AG04450 (cell line): Measurements from ENCODE around the gene ADAM12. TPM values are rescaled to one million over a fixed set of nuclear protein-coding genes. Genes with fewer than 3 reads are reported as not detected.

Experiments
- CTCF ChIA-PET: fragments of 300-600, 350-600 bp; formaldehyde crosslinking; extraction: SDS; loops from one replicate; lab custom pipeline; 2022; ENCODE audit warnings: antibody characterized with exemption, inconsistent platforms; lab: Charles Lee
- POLR2A ChIA-PET: fragments of 350-600 bp; formaldehyde crosslinking; extraction: SDS; loops from one replicate; lab custom pipeline; 2021; ENCODE audit warnings: antibody characterized with exemption, inconsistent platforms; lab: Yijun Ruan, JAX
- DNase-seq: peaks from one replicate; pipeline ENCODE4 v3.0.0-alpha.2; 2011; ENCODE audit warnings: low read depth, low spot score
- H3K27ac ChIP-seq: one replicate; pipeline ENCODE4 v1.5.1; 2012; ENCODE audit warnings: low read depth, low read length, control low read depth
- H3K27me3 ChIP-seq: one replicate; pipeline ENCODE4 v1.6.0; 2012; ENCODE audit warnings: low read length; ENCODE audit not compliant: control insufficient read depth, insufficient read depth
- H3K4me3 ChIP-seq: 2 replicates; pipeline ENCODE4 v1.5.1; 2011; ENCODE audit warnings: mild to moderate bottlenecking, low read depth, low read length, control low read depth
- H3K9me3 ChIP-seq: 2 replicates; pipeline ENCODE4 v1.5.1; 2012; ENCODE audit warnings: low read length; ENCODE audit not compliant: control insufficient read depth, insufficient read depth
- polyA plus RNA-seq: library from polyadenylated mRNA; depleted of rRNA; stranded (reverse); fragments of >200 nt; gene quantifications from 2 replicates; pipeline ENCODE4 v1.2.3, GENCODE V29; 2011
- TF ChIP-seq, protein P1 (sequence below): IDR thresholded peaks from 2 replicates; pipeline ENCODE4 v1.5.1; 2011; ENCODE audit warnings: low read depth, low read length, control low read depth, inconsistent platforms

ADAM12 gene
- polyA plus RNA-seq, 1 experiment, result 8.0 TPM

DNA sequence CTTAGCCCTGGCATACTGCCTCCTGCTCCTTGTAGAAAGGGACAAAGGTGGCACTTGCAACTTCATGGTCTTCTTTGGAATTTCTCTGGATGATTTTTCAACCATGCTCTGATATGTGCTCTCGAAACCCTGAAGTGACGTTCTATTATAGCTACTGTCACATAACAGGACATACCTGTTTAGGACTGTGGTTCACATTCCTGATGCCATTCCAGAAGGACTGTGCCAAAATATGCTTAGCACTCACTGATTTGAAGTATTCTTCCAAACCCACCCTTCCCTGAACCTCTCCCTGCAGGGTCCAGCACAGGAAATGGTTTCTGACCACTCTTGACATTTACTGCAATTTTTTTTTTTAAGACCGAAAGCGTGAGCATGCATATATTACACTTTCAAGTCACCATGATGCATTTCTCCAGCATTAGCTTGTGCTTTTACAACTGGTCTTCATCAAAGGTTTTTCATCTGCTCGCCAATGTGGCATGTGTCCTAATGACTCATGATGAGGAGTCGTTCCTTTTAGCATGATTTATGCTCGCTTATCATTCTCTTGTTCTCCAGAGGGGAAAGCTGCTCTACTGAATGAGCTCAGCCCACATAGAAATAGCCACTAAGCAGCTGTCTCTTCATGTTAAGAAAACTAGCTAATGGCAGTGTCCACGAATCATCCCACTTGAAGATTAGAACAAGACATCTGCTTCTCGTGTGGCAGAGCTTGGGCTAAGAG lies 135.2 kb downstream of the ADAM12 start:
- peak; percentile 93 for DNase-seq
- no peak overlapping the region for H3K4me3 ChIP-seq
- ChIA-PET CTCF (interaction anchor here (0.6 to 1.2 kb wide), 5 partner anchors 101 to 271 kb away, joined by 3 to 10 read pairs (median 3); no protein-coding TSS in a partner anchor), POLR2A (interaction anchor here (0.6 to 1.6 kb wide), 11 partner anchors 11 to 1091 kb away, joined by 3 to 8 read pairs (median 3); no protein-coding TSS in a partner anchor)
- H3K27ac ChIP-seq, result peak overlapping the region; percentile 87
- peaks cover 8% of the 10 kb centered on the region for H3K9me3 ChIP-seq
- no peaks in the 10 kb centered on the region for H3K27me3 ChIP-seq
- TF ChIP-seq, protein P1, sequence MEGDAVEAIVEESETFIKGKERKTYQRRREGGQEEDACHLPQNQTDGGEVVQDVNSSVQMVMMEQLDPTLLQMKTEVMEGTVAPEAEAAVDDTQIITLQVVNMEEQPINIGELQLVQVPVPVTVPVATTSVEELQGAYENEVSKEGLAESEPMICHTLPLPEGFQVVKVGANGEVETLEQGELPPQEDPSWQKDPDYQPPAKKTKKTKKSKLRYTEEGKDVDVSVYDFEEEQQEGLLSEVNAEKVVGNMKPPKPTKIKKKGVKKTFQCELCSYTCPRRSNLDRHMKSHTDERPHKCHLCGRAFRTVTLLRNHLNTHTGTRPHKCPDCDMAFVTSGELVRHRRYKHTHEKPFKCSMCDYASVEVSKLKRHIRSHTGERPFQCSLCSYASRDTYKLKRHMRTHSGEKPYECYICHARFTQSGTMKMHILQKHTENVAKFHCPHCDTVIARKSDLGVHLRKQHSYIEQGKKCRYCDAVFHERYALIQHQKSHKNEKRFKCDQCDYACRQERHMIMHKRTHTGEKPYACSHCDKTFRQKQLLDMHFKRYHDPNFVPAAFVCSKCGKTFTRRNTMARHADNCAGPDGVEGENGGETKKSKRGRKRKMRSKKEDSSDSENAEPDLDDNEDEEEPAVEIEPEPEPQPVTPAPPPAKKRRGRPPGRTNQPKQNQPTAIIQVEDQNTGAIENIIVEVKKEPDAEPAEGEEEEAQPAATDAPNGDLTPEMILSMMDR, result no peak

DNA sequence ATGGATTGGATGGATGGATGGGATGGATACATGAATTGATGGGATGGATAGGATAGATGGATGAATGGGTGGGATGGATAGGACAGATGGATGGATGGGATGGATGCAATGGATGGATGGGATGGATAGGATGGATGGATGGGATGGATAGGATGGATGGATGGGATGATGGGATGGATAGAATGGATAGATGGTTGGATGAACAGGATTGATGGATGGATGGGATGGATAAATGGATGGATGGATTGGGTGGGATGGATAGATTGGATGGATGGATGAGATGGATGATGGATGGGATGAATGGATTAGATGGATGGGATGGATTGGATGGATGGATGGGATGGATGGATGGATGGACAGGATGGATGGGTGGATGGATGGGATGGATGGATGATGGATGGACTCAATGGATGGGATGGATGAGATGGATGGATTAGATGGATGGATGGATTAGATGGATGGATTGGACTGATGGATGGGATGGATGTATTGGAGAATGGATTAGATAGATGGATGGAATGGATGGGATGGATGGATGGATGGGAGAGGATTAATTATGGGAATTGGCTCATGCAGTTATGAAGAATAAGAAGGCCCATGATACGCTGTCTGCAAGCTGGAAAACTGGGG lies 136.4 kb downstream of the ADAM12 start:
- TF ChIP-seq, protein P1, result no peak
- Histone ChIP-seq H3K9me3 (peaks cover 8% of the 10 kb centered on the region), H3K27me3 (no peaks in the 10 kb centered on the region), H3K4me3 (no peak overlapping the region), H3K27ac (no peak overlapping the region)
- DNase-seq, result no peak
- POLR2A ChIA-PET, result interaction anchor here (1.6 kb wide), 1 partner anchor 36 kb away, joined by 4 read pairs; no protein-coding TSS in a partner anchor
- CTCF ChIA-PET, result no interaction called here

DNA sequence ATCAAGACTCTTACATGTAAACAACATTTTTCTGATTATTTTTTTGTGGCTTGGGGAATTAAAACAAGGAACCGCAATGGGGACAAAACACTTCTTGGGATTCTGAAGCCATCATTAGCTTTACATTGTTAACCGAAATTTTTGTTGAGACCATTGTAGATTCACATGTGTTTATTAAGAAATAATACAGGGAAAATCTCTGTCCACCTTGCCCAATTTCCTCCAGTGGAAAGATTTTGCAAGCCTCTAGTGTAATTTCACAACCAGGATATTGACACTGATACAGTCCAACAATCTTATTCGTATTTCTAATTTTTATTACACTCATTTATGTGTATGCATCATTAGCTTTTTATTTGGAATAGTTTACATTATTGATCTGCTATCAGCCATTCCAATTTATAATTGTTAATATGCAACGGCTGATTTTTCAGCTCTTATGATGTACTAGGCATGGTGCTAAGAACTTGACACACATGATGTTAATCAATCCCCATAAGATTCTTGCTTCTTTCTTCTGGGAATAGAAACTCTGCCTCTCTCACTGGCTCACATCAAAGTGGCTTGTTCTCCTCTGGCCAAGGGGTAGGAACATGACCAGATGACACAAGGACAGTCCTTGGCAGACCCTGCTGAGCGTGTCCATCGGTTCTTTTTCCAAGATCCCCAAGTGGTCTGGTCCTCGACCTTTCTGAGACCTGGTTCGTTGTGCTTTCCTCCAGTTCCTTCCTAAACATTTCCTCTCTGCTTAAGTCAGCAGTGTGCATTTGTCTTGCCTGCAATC lies 137.6 kb downstream of the ADAM12 start:
- H3K27me3 ChIP-seq, result no peaks in the 10 kb centered on the region
- H3K4me3 ChIP-seq, result no peak overlapping the region
- H3K9me3 ChIP-seq, result peaks cover 8% of the 10 kb centered on the region
- no peak for DNase-seq
- H3K27ac ChIP-seq, result no peak overlapping the region
- TF ChIP-seq, protein P1, result no peak
- ChIA-PET POLR2A (interaction anchor here (1.2 kb wide), 1 partner anchor 191 kb away, joined by 3 read pairs; no protein-coding TSS in a partner anchor), CTCF (no interaction called here)

DNA sequence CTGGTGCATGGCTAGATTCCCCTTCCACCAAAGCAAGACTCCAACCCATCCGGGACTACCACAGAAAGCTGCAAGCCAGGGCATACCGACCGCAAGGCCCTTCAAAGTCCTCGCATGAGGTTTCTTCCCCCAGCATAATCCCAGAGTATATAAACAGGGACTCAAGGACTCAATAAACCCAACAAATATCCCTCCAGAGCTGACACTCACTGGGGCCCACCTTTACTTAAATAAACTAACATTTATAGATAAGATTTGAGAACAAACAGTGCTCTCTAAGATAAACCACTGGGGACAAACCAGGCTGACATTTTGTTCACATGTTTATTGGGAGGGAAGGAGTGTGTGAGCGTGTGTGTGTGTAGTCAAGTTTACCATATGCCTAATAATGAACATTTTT lies 138.2 kb downstream of the ADAM12 start:
- Histone ChIP-seq H3K9me3 (peaks cover 8% of the 10 kb centered on the region), H3K27ac (no peak overlapping the region), H3K4me3 (no peak overlapping the region), H3K27me3 (no peaks in the 10 kb centered on the region)
- TF ChIP-seq, protein P1, result no peak
- ChIA-PET POLR2A (interaction anchor here (1.2 kb wide), 1 partner anchor 191 kb away, joined by 3 read pairs; no protein-coding TSS in a partner anchor), CTCF (no interaction called here)
- no peak for DNase-seq
